Keratinocyte (primary cell): Measurements from ENCODE around the gene GHITM. TPM values are rescaled to one million over a fixed set of nuclear protein-coding genes. Genes with fewer than 3 reads are reported as not detected.

Experiments used
- DNase-seq: peaks from one replicate; pipeline ENCODE4 v3.0.0-alpha.2; 2011; ENCODE audit warnings: low read depth, missing footprints, low spot score
- FAIRE-seq: peaks from 2 replicates; lab custom pipeline; 2011; peaks lifted over from hg19 to GRCh38; lab: Jason Lieb, UNC
- H2AFZ ChIP-seq: 2 replicates; pipeline ENCODE4 v1.6.0; 2012; ENCODE audit warnings: low read length, control low read depth, inconsistent platforms; ENCODE audit not compliant: control insufficient read depth
- H3K27ac ChIP-seq: 2 replicates; pipeline ENCODE4 v1.5.1; 2011; ENCODE audit warnings: low read length; ENCODE audit not compliant: control insufficient read depth, insufficient read depth
- H3K27me3 ChIP-seq: 3 replicates; pipeline ENCODE4 v1.6.0; 2011; ENCODE audit warnings: low read length; ENCODE audit not compliant: control insufficient read depth, insufficient read depth; ENCODE audit errors: extremely low read depth
- H3K36me3 ChIP-seq, 2 experiments: 2 replicates in 1 of 2; 3 replicates in 1 of 2; pipeline ENCODE4 v1.5.1; 2011; ENCODE audit warnings: low read length in 2 of 2, mild to moderate bottlenecking in 1 of 2; ENCODE audit not compliant: control insufficient read depth in 2 of 2, insufficient read depth in 2 of 2; ENCODE audit errors: extremely low read depth in 1 of 2
- H3K4me1 ChIP-seq: 3 replicates; pipeline ENCODE4 v1.5.1; 2011; ENCODE audit warnings: low read length; ENCODE audit not compliant: control insufficient read depth, insufficient read depth; ENCODE audit errors: extremely low read depth
- H3K4me2 ChIP-seq: 3 replicates; pipeline ENCODE4 v1.6.0; 2011; ENCODE audit warnings: low read depth, low read length; ENCODE audit not compliant: control insufficient read depth, insufficient read depth; ENCODE audit errors: extremely low read depth
- H3K4me3 ChIP-seq, 3 experiments: fragments of 200-600 bp in 1 of 3; sonication (generic) in 1 of 3; 2 replicates in 2 of 3; 3 replicates in 1 of 3; pipeline ENCODE4 v1.5.1; 2011 to 2016; ENCODE audit warnings: low read length in 3 of 3, mild to moderate bottlenecking in 3 of 3, control low read depth in 2 of 3, inconsistent platforms in 1 of 3, low read depth in 1 of 3, mixed read lengths in 1 of 3, mixed run types in 1 of 3, moderate library complexity in 1 of 3; ENCODE audit not compliant: control insufficient read depth in 2 of 3, insufficient read depth in 2 of 3; ENCODE audit errors: extremely low read depth in 1 of 3
- H3K79me2 ChIP-seq: 2 replicates; pipeline ENCODE4 v1.6.0; 2012; ENCODE audit warnings: low read length; ENCODE audit not compliant: control insufficient read depth, insufficient read depth
- H3K9ac ChIP-seq: 3 replicates; pipeline ENCODE4 v1.6.0; 2011; ENCODE audit warnings: low read length; ENCODE audit not compliant: control insufficient read depth, insufficient read depth; ENCODE audit errors: extremely low read depth
- H3K9me1 ChIP-seq: 3 replicates; pipeline ENCODE4 v1.6.0; 2011; ENCODE audit warnings: low read length; ENCODE audit not compliant: control insufficient read depth, insufficient read depth; ENCODE audit errors: extremely low read depth
- H3K9me3 ChIP-seq: 2 replicates; pipeline ENCODE4 v1.5.1; 2012; ENCODE audit warnings: low read depth, low read length; ENCODE audit not compliant: control insufficient read depth
- H4K20me1 ChIP-seq: 3 replicates; pipeline ENCODE4 v1.6.0; 2011; ENCODE audit warnings: low read length; ENCODE audit not compliant: control insufficient read depth, insufficient read depth; ENCODE audit errors: extremely low read depth
- EZH2 ChIP-seq: IDR thresholded peaks from one replicate; pipeline ENCODE4 v1.6.1; 2012; ENCODE audit warnings: inconsistent platforms, mild to moderate bottlenecking, low read length, moderate library complexity
- dilution Hi-C: fragments of 300-500 bp; cut with MboI; formaldehyde crosslinking; loops from one replicate; pipeline ENCODE4 v1.7.0; 2020; ENCODE audit warnings: low sequenced_read_pairs; ENCODE audit not compliant: extremely low pct_ligation_motif_present
- polyA plus RNA-seq, 5 experiments: library from polyadenylated mRNA; depleted of rRNA in 3 of 5; stranded (reverse) in 3 of 5; stranded (forward) in 1 of 5; unstranded in 1 of 5; fragments of >200 nt; gene quantifications; 1 replicate in 1 of 5; 2 replicates in 3 of 5; 3 replicates in 1 of 5; pipeline versions ENCODE4 v1.2.1 to v1.2.3, GENCODE V29; 2011 to 2012; ENCODE audit warnings: missing spikeins in 2 of 5, low read depth in 1 of 5, low replicate concordance in 1 of 5
- TF ChIP-seq, protein P1 (sequence below), 3 experiments: IDR thresholded peaks in 1 of 3; conservative IDR thresholded peaks in 1 of 3; optimal IDR thresholded peaks in 1 of 3; 2 replicates in 2 of 3; 3 replicates in 1 of 3; pipeline versions ENCODE3 to v1.5.1; 2011; ENCODE audit warnings: low read length in 3 of 3, mild to moderate bottlenecking in 3 of 3, moderate library complexity in 2 of 3, control low read depth in 1 of 3, inconsistent platforms in 1 of 3; ENCODE audit not compliant: insufficient read depth in 2 of 3; ENCODE audit errors: extremely low read depth in 1 of 3

Gene GHITM
- polyA plus RNA-seq, 1 donor (not counting 4 experiments of a cell fraction or from before 2014, with no cell fraction given) = 214 TPM

GRCh38 chr10:84196941-84197340, 57.6 kb downstream of the GHITM start:
- dilution Hi-C loops = no loop called here

DNA sequence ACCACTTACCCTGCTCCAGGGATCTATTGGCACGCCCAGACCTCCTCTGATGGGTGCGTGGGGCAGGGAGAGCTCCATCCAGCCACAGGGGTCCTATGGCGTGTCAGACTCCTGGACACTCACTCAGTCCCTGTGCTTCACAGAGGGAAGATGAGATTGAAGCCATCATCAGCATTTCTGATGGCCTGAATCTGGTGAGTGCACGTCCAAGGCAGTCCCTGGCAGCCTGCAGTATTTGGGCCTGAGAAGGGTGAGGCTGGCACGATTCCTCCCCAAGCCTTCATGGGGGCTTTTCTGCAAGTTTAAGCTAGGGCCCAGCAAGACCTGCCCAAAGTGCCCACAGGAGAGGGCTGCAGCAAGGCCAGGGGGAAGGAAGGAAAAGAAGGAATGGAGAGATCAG, 58.3 kb downstream of the GHITM start:
- H3K27ac ChIP-seq = no peak overlapping the region
- dilution Hi-C loops = no loop called here
- no peaks in the 10 kb centered on the region for H3K9me3 ChIP-seq
- no peak overlapping the region for H3K9ac ChIP-seq
- no peak for FAIRE-seq
- H3K36me3 ChIP-seq = no peaks in the 10 kb centered on the region
- H3K27me3 ChIP-seq = peaks cover 55% of the 10 kb centered on the region
- no peak overlapping the region for H3K4me2 ChIP-seq
- TF ChIP-seq EZH2 = no peak
- TF ChIP-seq, protein P1, sequence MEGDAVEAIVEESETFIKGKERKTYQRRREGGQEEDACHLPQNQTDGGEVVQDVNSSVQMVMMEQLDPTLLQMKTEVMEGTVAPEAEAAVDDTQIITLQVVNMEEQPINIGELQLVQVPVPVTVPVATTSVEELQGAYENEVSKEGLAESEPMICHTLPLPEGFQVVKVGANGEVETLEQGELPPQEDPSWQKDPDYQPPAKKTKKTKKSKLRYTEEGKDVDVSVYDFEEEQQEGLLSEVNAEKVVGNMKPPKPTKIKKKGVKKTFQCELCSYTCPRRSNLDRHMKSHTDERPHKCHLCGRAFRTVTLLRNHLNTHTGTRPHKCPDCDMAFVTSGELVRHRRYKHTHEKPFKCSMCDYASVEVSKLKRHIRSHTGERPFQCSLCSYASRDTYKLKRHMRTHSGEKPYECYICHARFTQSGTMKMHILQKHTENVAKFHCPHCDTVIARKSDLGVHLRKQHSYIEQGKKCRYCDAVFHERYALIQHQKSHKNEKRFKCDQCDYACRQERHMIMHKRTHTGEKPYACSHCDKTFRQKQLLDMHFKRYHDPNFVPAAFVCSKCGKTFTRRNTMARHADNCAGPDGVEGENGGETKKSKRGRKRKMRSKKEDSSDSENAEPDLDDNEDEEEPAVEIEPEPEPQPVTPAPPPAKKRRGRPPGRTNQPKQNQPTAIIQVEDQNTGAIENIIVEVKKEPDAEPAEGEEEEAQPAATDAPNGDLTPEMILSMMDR (optimal IDR thresholded peaks at IDR 0.05 in 1 of 3, IDR thresholded peaks at IDR 0.05 in 1 of 3, conservative IDR thresholded peaks at IDR 0.05 in 1 of 3; ENCODE audit: extremely low read depth in 1 of 3, insufficient read depth in 2 of 3, low read length in 3 of 3) = no peak
- H4K20me1 ChIP-seq = no peaks in the 10 kb centered on the region
- H2AFZ ChIP-seq = no peak overlapping the region
- DNase-seq = no peak
- H3K4me3 ChIP-seq = no peak overlapping the region
- H3K79me2 ChIP-seq = no peaks in the 10 kb centered on the region
- H3K9me1 ChIP-seq = no peaks in the 10 kb centered on the region
- peaks cover 6% of the 10 kb centered on the region for H3K4me1 ChIP-seq

More at GRCh38 chr10:84196941-84197340, 57.6 kb downstream of the GHITM start:
- DNase-seq = no peak
- no peak for FAIRE-seq
- Histone ChIP-seq H3K79me2 (no peaks in the 10 kb centered on the region), H2AFZ (no peak overlapping the region), H3K9me1 (no peaks in the 10 kb centered on the region), H3K9ac (no peak overlapping the region), H3K4me1 (peaks cover 6% of the 10 kb centered on the region), H3K27me3 (peaks cover 55% of the 10 kb centered on the region), H3K27ac (no peak overlapping the region), H3K36me3 (no peaks in the 10 kb centered on the region), H3K9me3 (no peaks in the 10 kb centered on the region), H3K4me3 (no peak overlapping the region), H4K20me1 (no peaks in the 10 kb centered on the region), H3K4me2 (no peak overlapping the region)
- TF ChIP-seq EZH2 = peak; percentile 11
- TF ChIP-seq, protein P1 (optimal IDR thresholded peaks at IDR 0.05 in 1 of 3, IDR thresholded peaks at IDR 0.05 in 1 of 3, conservative IDR thresholded peaks at IDR 0.05 in 1 of 3; ENCODE audit: extremely low read depth in 1 of 3, insufficient read depth in 2 of 3, low read length in 3 of 3) = no peak
